ENCODE results near the gene RRAD. TPM values are rescaled to one million over a fixed set of nuclear protein-coding genes. Genes with fewer than 3 reads are reported as not detected.

The RRAD gene
- total and polyA plus RNA-seq, 2 of the 4 experiments (the other 2 are of a cell fraction) = 1.3 to 2.1 TPM

DNA sequence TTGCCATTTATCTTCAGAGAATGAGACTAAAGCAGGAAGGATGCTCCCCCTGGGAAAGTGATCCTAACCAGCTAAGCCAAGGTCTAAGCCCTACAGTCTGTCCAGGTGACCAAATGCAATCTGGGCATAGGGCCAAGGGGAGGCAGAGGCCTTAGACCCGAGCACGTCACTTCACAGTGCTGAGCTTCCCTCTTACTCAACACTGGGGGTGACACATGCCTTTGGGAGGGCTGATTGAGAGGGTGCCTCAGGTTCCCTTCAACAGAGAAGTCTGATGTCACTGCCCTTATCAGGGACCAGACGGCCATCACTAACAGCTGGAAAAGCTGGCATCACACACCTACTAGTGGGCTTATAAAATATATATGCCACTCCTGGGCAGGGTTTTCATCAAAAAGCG lies 4.9 kb upstream of the RRAD start:
- intact Hi-C loops (cut with micrococcal nuclease) = no loop called here
- Histone ChIP-seq H2BK120ac (ENCODE audit: low read depth, low read length) (no peak overlapping the region), H3K9me1 (ENCODE audit: insufficient read depth, low read length) (peaks cover 36% of the 10 kb centered on the region), H4K5ac (ENCODE audit: low read depth, low read length) (no peak overlapping the region), H2BK5ac (ENCODE audit: low read depth, low read length, poor library complexity, severe bottlenecking) (no peak overlapping the region), H3K18ac (ENCODE audit: low read depth, low read length) (no peak overlapping the region), H4K8ac (ENCODE audit: low read depth in 2 of 2, low read length in 2 of 2) (no peak overlapping the region), H3K79me1 (ENCODE audit: low read depth in 1 of 2, low read length in 2 of 2) (peaks cover 12 to 33% of the 10 kb centered on the region in 2 experiments), H4K20me1 (ENCODE audit: insufficient read depth, low read length) (peaks cover 19% of the 10 kb centered on the region), H2BK15ac (ENCODE audit: low read depth, low read length) (no peak overlapping the region), H3K36me3 (ENCODE audit: control insufficient read depth, insufficient read depth, low read length) (peaks cover 8% of the 10 kb centered on the region), H3K4me1 (ENCODE audit: control insufficient read depth, insufficient read depth, low read length) (peaks cover 28% of the 10 kb centered on the region), H3K23ac (ENCODE audit: low read depth, low read length) (no peak overlapping the region), H3K56ac (ENCODE audit: extremely low read depth, insufficient read depth, low read length) (no peak overlapping the region), H4K91ac (ENCODE audit: insufficient read depth, low read depth, low read length) (no peak overlapping the region), H2AFZ (replicated peaks; ENCODE audit: low read length, poor library complexity) (no peak overlapping the region), H2BK20ac (ENCODE audit: low read depth, low read length) (no peak overlapping the region), H3K4me3 (ENCODE audit: insufficient read depth, low read depth, low read length) (no peak overlapping the region), H2AK5ac (ENCODE audit: low read depth, low read length) (no peak overlapping the region), H3K27ac (ENCODE audit: insufficient read depth, low read length) (no peak overlapping the region), H3K9me3 (ENCODE audit: control insufficient read depth, insufficient read depth, low read length) (no peaks in the 10 kb centered on the region), H2AK9ac (replicated peaks; ENCODE audit: low read depth, low read length, poor library complexity) (no peak overlapping the region), H3K14ac (replicated peaks; ENCODE audit: low read depth, low read length) (no peak overlapping the region), H3K27me3 (ENCODE audit: control insufficient read depth, insufficient read depth, low read length) (peaks cover 2% of the 10 kb centered on the region; the same call in 1 of the 2 replicates), H3K4me2 (ENCODE audit: low read depth, low read length) (no peak overlapping the region), H3K9ac (ENCODE audit: low read depth, low read length) (no peak overlapping the region), H3K4ac (ENCODE audit: low read depth, low read length) (no peak overlapping the region)
- DNase-seq (peak; percentile 85), ATAC-seq (ENCODE audit: low read depth) (no peak)
- 100% methylated on average over 1 of the region's 4 CpGs; no CpG with 5 or more reads in 1 of the 2 experiments for WGBS, 2 experiments (ENCODE audit: extremely low coverage in 2 of 2, insufficient read length in 1 of 2)
- no peak for TF ChIP-seq RCOR1 (IDR thresholded peaks at IDR 0.05; ENCODE audit: insufficient replicate concordance, low read length)
- TF ChIP-seq CEBPB (IDR thresholded peaks at IDR 0.05; ENCODE audit: low read depth, low read length) = peak; percentile 89
- TF ChIP-seq FOS (IDR thresholded peaks at IDR 0.05; ENCODE audit: low read depth, low read length) = no peak
- TF ChIP-seq POLR2A (IDR thresholded peaks at IDR 0.05; ENCODE audit: low read depth, low read length) = no peak
- POLR2A ChIA-PET (ENCODE audit: unreplicated experiment) = no interaction called here
- CTCF ChIA-PET = no interaction called here
- in situ Hi-C loops (cut with MboI; ENCODE audit: low sequenced_read_pairs) = loop anchor here (5.0 kb wide), 1 partner anchor 33 kb away; no protein-coding TSS in a partner anchor
- dilution Hi-C loops (cut with HindIII; ENCODE audit: low sequenced_read_pairs, unreplicated experiment) = no loop called here
- BruUV-seq (replicated peaks) = no TSS peak

All from IMR-90 (cell line).